Measurements from ENCODE around the gene DDX54. TPM values are rescaled to one million over a fixed set of nuclear protein-coding genes. Genes with fewer than 3 reads are reported as not detected.

DDX54 gene
- total RNA-seq, 3 donors from 2014 or later, result 46.4 to 60.6 (median 53.2) TPM

DNA sequence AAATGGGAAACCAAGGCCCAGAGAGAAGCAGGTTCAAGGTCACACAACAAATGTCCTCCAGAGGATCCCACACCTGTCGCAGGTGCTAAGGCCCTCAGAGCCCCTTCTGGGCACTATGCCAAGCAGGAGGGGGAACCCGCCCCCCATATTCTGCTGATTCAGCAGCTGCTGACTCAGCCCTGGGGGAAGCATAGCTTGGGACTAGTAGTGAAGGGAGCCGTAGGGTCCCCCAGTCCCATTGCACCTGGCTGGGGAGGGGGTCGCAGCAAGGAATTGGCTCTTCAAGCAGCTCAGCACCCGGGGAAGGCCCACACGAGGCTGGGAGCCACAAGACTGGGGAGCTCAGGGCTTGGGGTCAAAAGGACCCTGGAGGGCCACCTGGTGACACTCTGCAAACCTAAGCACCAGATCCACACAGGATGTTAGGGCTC, 50.7 kb downstream of the DDX54 start:
- no peaks in the 10 kb centered on the region for H3K36me3 ChIP-seq (ENCODE audit: low read depth)
- H3K4me1 ChIP-seq (ENCODE audit: low read depth), result peaks cover 14% of the 10 kb centered on the region
- intact Hi-C loops (cut with DNase I, micrococcal nuclease), result no loop called here
- H3K4me3 ChIP-seq, result no peak overlapping the region
- TF ChIP-seq, protein P1, sequence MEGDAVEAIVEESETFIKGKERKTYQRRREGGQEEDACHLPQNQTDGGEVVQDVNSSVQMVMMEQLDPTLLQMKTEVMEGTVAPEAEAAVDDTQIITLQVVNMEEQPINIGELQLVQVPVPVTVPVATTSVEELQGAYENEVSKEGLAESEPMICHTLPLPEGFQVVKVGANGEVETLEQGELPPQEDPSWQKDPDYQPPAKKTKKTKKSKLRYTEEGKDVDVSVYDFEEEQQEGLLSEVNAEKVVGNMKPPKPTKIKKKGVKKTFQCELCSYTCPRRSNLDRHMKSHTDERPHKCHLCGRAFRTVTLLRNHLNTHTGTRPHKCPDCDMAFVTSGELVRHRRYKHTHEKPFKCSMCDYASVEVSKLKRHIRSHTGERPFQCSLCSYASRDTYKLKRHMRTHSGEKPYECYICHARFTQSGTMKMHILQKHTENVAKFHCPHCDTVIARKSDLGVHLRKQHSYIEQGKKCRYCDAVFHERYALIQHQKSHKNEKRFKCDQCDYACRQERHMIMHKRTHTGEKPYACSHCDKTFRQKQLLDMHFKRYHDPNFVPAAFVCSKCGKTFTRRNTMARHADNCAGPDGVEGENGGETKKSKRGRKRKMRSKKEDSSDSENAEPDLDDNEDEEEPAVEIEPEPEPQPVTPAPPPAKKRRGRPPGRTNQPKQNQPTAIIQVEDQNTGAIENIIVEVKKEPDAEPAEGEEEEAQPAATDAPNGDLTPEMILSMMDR (IDR thresholded peaks at IDR 0.05), result no peak
- peak in 1 of 3 donors; percentile 22 for DNase-seq
- no peak for ATAC-seq
- no peaks in the 10 kb centered on the region for H3K9me3 ChIP-seq

DNA sequence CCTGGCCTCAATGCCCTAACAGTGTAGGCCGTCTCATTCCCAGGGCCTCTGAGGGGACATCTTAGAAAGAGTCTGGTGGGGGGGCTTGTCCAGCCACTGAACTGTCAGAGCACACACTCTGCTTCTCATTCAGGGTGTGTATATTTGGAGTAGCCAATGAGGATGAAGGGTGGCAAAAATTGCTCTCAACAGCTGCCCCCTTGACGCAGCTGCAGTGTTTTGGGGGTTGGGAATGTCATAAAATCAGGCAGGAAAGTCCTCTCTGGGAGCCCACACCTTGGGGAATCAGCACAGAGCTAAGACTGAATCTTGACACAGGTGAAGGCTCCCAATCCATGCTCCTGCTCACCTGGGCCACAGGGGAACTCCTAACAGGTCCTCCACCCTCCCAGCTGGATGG, 51.2 kb downstream of the DDX54 start:
- Histone ChIP-seq H3K4me1 (ENCODE audit: low read depth) (peaks cover 14% of the 10 kb centered on the region), H3K9me3 (no peaks in the 10 kb centered on the region), H3K4me3 (no peak overlapping the region), H3K36me3 (ENCODE audit: low read depth) (no peaks in the 10 kb centered on the region)
- no peak for DNase-seq
- intact Hi-C loops (cut with DNase I, micrococcal nuclease), result no loop called here
- no peak for ATAC-seq
- TF ChIP-seq, protein P1 (IDR thresholded peaks at IDR 0.05), result no peak

DNA sequence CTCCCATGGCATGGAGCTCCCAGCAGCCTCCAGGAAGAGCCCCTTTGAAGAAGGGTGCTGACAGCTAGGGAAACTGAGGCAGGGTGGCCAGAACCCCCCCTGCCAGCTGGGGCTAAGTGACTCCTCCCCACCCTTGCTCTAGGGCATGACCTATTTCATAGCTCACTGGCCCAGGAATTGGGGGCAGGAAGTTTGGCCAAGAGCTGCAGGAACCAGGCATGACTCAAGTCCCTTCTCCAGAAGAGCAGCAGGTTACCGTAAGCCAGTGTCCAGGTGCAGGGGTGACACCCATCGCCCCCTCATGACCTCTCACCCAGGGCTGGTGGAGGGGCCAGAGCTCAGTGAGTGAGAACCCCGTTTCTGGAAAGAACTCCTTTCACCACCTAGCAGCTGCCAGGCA, 51.6 kb downstream of the DDX54 start:
- DNase-seq (no peak), ATAC-seq (no peak)
- H3K4me1 ChIP-seq (ENCODE audit: low read depth), result peaks cover 14% of the 10 kb centered on the region
- H3K9me3 ChIP-seq, result no peaks in the 10 kb centered on the region
- intact Hi-C loops (cut with DNase I, micrococcal nuclease), result no loop called here
- no peaks in the 10 kb centered on the region for H3K36me3 ChIP-seq (ENCODE audit: low read depth)
- TF ChIP-seq, protein P1 (IDR thresholded peaks at IDR 0.05), result no peak
- H3K4me3 ChIP-seq, result no peak overlapping the region

DNA sequence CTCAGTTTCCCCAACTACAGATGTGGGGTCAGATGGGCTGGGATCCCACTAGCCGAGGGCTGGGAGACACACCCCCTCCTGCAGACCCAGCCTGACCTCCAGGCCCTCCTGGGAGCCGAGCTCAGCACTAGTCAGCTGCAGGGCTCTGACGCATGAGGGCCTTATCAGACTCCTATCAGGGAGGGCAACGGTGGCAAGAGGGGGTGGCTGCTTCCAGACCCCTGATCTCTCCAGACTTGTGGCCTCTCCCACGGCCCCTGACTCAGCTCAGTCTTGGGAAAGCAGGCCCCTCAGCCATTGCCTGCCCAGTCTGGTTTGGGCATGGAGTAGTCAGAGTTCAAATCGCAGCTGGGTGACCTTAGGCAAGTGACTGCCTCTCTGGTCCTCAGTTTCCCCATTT, 52.2 kb downstream of the DDX54 start:
- TF ChIP-seq, protein P1 (IDR thresholded peaks at IDR 0.05), result no peak
- Histone ChIP-seq H3K36me3 (ENCODE audit: low read depth) (no peaks in the 10 kb centered on the region), H3K4me3 (no peak overlapping the region), H3K9me3 (no peaks in the 10 kb centered on the region), H3K4me1 (ENCODE audit: low read depth) (peaks cover 14% of the 10 kb centered on the region)
- no peak for DNase-seq
- intact Hi-C loops (cut with DNase I, micrococcal nuclease), result no loop called here
- no peak for ATAC-seq

DNA sequence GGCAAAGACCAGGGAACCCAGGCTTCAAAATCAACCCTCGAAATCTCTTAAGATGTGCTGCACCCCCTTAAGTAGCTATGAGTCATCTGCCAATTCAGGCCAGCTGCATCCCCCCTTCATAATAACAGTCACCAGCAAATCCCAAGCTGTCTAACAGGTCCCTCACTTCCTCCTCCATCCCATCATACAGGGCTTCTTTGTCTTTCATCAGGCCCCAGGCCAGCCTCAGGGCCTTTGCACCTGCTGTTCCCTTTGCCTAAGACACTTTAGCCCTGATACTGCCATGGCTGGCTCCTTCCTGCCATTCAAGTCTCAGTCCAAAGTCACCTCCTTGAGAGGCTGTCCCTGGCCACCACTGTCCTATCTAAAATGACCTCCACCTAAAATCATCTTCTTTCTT, 53.7 kb downstream of the DDX54 start:
- Histone ChIP-seq H3K4me1 (ENCODE audit: low read depth) (peaks cover 14% of the 10 kb centered on the region), H3K36me3 (ENCODE audit: low read depth) (no peaks in the 10 kb centered on the region), H3K4me3 (no peak overlapping the region), H3K9me3 (no peaks in the 10 kb centered on the region)
- TF ChIP-seq, protein P1 (IDR thresholded peaks at IDR 0.05), result no peak
- ATAC-seq, result no peak
- intact Hi-C loops (cut with DNase I, micrococcal nuclease), result no loop called here
- no peak for DNase-seq
